GM19468 (cell line): ENCODE data around the gene ASPDH.
"Not testable (repeated sequence)": the region's sequence is repeated elsewhere in the genome, so short reads cannot be mapped to it uniquely, and the experiment has no call there.

ENCODE experiments used
- ATAC-seq: cut with Tn5 transposase; IDR thresholded peaks from one replicate; pipeline ENCODE4 v1.9.1; 2021; ENCODE audit warnings: mild to moderate bottlenecking, moderate library complexity, moderate number of reproducible peaks; ENCODE audit not compliant: unreplicated experiment; ENCODE audit errors: extremely low read depth

The ASPDH gene

GRCh38 chr19:50548191-50549058, 34.7 kb upstream of the ASPDH start:
- ATAC-seq = no peak

GRCh38 chr19:50547385-50548190, 33.9 kb upstream of the ASPDH start:
- ATAC-seq = no peak

- ATAC-seq = no peak
These were observed 33.0 kb upstream of the ASPDH start for GRCh38 chr19:50546527-50547221.

- no peak for ATAC-seq
These were observed 29.2 kb upstream of the ASPDH start for GRCh38 chr19:50542943-50543342.

GRCh38 chr19:50537769-50538230, 24.1 kb upstream of the ASPDH start:
- ATAC-seq = no peak

GRCh38 chr19:50537306-50537685, 23.6 kb upstream of the ASPDH start:
- no peak for ATAC-seq

GRCh38 chr19:50536662-50537305, 23.1 kb upstream of the ASPDH start:
- ATAC-seq = no peak

- no peak for ATAC-seq
These were observed 22.0 kb upstream of the ASPDH start for GRCh38 chr19:50535672-50536187.

GRCh38 chr19:50534478-50534877, 20.8 kb upstream of the ASPDH start:
- no peak for ATAC-seq

- ATAC-seq = no peak
These were observed 19.2 kb upstream of the ASPDH start for GRCh38 chr19:50532952-50533351.

GRCh38 chr19:50531171-50531612, 17.5 kb upstream of the ASPDH start:
- no peak for ATAC-seq

- not testable (repeated sequence) for ATAC-seq
These were observed 14.3 kb upstream of the ASPDH start for GRCh38 chr19:50528052-50528451.

- ATAC-seq = no peak
These were observed 9.2 kb upstream of the ASPDH start for GRCh38 chr19:50522881-50523280.

GRCh38 chr19:50520822-50521465, 7.2 kb upstream of the ASPDH start:
- ATAC-seq = no peak

GRCh38 chr19:50519006-50519575, 5.4 kb upstream of the ASPDH start:
- ATAC-seq = no peak

GRCh38 chr19:50518091-50519005, 4.6 kb upstream of the ASPDH start:
- ATAC-seq = no peak

- ATAC-seq = no peak
These were observed 4.0 kb upstream of the ASPDH start for GRCh38 chr19:50517704-50518075.
